Smooth muscle cell (in vitro differentiated cells): ENCODE data around the gene ATXN7L1. TPM values are rescaled to one million over a fixed set of nuclear protein-coding genes. Genes with fewer than 3 reads are reported as not detected.

Source experiments
- DNase-seq: peaks from one replicate; lab custom pipeline; 2025; ENCODE audit not compliant: unreplicated experiment; lab: John Stamatoyannopoulos, UW
- H2AFZ ChIP-seq: fragments of 200-600 bp; sonication (generic); 2 replicates; pipeline ENCODE4 v1.6.0; 2016; ENCODE audit warnings: antibody characterized with exemption, low read depth, mild to moderate bottlenecking
- H3F3A ChIP-seq: fragments of 200-600 bp; sonication (generic); 2 replicates; pipeline ENCODE4 v1.6.0; 2017; ENCODE audit warnings: antibody characterized with exemption, low read depth
- H3K27ac ChIP-seq: fragments of 200-600 bp; sonication (generic); 2 replicates; pipeline ENCODE4 v1.5.1; 2016; ENCODE audit warnings: low read depth, mild to moderate bottlenecking
- H3K27me3 ChIP-seq: fragments of 200-600 bp; sonication (generic); 2 replicates; pipeline ENCODE4 v1.6.1; 2016; ENCODE audit warnings: low read depth, mild to moderate bottlenecking
- H3K36me3 ChIP-seq: fragments of 200-600 bp; sonication (generic); 2 replicates; pipeline ENCODE4 v1.5.1; 2016; ENCODE audit warnings: low read depth
- H3K4me1 ChIP-seq: fragments of 200-600 bp; sonication (generic); 2 replicates; pipeline ENCODE4 v1.5.1; 2016; ENCODE audit warnings: low read depth
- H3K4me2 ChIP-seq: fragments of 200-600 bp; sonication (generic); 2 replicates; pipeline ENCODE4 v1.6.0; 2016; ENCODE audit warnings: mild to moderate bottlenecking
- H3K4me3 ChIP-seq: fragments of 200-600 bp; sonication (generic); 2 replicates; pipeline ENCODE4 v1.5.1; 2016; ENCODE audit warnings: mild to moderate bottlenecking
- H3K79me2 ChIP-seq: fragments of 200-600 bp; sonication (generic); 2 replicates; pipeline ENCODE4 v1.6.0; 2016; ENCODE audit warnings: low read depth, mild to moderate bottlenecking
- H3K9ac ChIP-seq: fragments of 200-600 bp; sonication (generic); 2 replicates; pipeline ENCODE4 v1.6.0; 2016; ENCODE audit warnings: low read depth
- H3K9me3 ChIP-seq: fragments of 200-600 bp; sonication (generic); replicated peaks from 2 replicates; pipeline ENCODE4 v1.5.1; 2016; ENCODE audit warnings: low read depth
- H4K20me1 ChIP-seq: fragments of 200-600 bp; sonication (generic); 2 replicates; pipeline ENCODE4 v1.6.0; 2016; ENCODE audit warnings: low read depth
- WGBS: methylation state at CpG from one replicate; pipeline ENCODE4 v1.1.7; 2016; ENCODE audit warnings: low lambda C conversion rate; 5-methylcytosine and 5-hydroxymethylcytosine counted together
- polyA plus RNA-seq: library from polyadenylated mRNA; unstranded; fragments of >200 nt; fragmentation: Nextera tagmentation; extraction: Ambion mirVana; gene quantifications from 2 replicates; pipeline ENCODE4 v1.2.1, GENCODE V29; 2016
- total RNA-seq: library from RNA; depleted of rRNA; stranded (reverse); fragments of >200 nt; gene quantifications from 2 replicates; pipeline ENCODE4 v1.2.3, GENCODE V29; 2014
- TF ChIP-seq, protein P1 (sequence below): fragments of 200-600 bp; sonication (generic); IDR thresholded peaks from 2 replicates; pipeline ENCODE4 v1.5.1; 2017; ENCODE audit warnings: borderline replicate concordance, mild to moderate bottlenecking, antibody characterized with exemption; ENCODE audit not compliant: insufficient read depth, poor library complexity, severe bottlenecking

Gene ATXN7L1
- total and polyA plus RNA-seq, 2 experiments from 2014 or later: 3.3 to 4.4 TPM

- Histone ChIP-seq H3K4me1 (peaks cover 2% of the 10 kb centered on the region), H4K20me1 (no peaks in the 10 kb centered on the region), H3K27ac (no peak overlapping the region), H3K4me2 (no peak overlapping the region), H3F3A (no peaks in the 10 kb centered on the region), H3K79me2 (no peaks in the 10 kb centered on the region), H3K9ac (no peak overlapping the region), H3K9me3 (no peaks in the 10 kb centered on the region), H3K36me3 (no peaks in the 10 kb centered on the region), H3K4me3 (no peak overlapping the region), H2AFZ (no peak overlapping the region), H3K27me3 (no peaks in the 10 kb centered on the region)
- no peak for DNase-seq
- WGBS: 93% methylated on average over 2 of the region's 2 CpGs
- TF ChIP-seq, protein P1, sequence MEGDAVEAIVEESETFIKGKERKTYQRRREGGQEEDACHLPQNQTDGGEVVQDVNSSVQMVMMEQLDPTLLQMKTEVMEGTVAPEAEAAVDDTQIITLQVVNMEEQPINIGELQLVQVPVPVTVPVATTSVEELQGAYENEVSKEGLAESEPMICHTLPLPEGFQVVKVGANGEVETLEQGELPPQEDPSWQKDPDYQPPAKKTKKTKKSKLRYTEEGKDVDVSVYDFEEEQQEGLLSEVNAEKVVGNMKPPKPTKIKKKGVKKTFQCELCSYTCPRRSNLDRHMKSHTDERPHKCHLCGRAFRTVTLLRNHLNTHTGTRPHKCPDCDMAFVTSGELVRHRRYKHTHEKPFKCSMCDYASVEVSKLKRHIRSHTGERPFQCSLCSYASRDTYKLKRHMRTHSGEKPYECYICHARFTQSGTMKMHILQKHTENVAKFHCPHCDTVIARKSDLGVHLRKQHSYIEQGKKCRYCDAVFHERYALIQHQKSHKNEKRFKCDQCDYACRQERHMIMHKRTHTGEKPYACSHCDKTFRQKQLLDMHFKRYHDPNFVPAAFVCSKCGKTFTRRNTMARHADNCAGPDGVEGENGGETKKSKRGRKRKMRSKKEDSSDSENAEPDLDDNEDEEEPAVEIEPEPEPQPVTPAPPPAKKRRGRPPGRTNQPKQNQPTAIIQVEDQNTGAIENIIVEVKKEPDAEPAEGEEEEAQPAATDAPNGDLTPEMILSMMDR: no peak
Measured at GRCh38 chr7:105892387-105892786, 16.0 kb upstream of the ATXN7L1 start.

GRCh38 chr7:105890290-105890997, 14.0 kb upstream of the ATXN7L1 start:
- Histone ChIP-seq H3F3A (no peaks in the 10 kb centered on the region), H3K9me3 (no peaks in the 10 kb centered on the region), H3K27ac (no peak overlapping the region), H3K9ac (no peak overlapping the region), H2AFZ (no peak overlapping the region), H3K4me3 (no peak overlapping the region), H3K27me3 (no peaks in the 10 kb centered on the region), H3K4me1 (peaks cover 4% of the 10 kb centered on the region), H3K36me3 (no peaks in the 10 kb centered on the region), H3K4me2 (peak overlapping the region; percentile 24), H4K20me1 (no peaks in the 10 kb centered on the region), H3K79me2 (no peaks in the 10 kb centered on the region)
- WGBS: 34% methylated on average over 4 of the region's 4 CpGs
- DNase-seq: no peak
- TF ChIP-seq, protein P1: no peak

GRCh38 chr7:105887569-105888189, 11.3 kb upstream of the ATXN7L1 start:
- Histone ChIP-seq H3K36me3 (no peaks in the 10 kb centered on the region), H3K27ac (no peak overlapping the region), H3K79me2 (no peaks in the 10 kb centered on the region), H2AFZ (no peak overlapping the region), H3K27me3 (no peaks in the 10 kb centered on the region), H3F3A (no peaks in the 10 kb centered on the region), H4K20me1 (no peaks in the 10 kb centered on the region), H3K4me1 (peaks cover 4% of the 10 kb centered on the region), H3K9ac (no peak overlapping the region), H3K4me3 (no peak overlapping the region), H3K4me2 (no peak overlapping the region), H3K9me3 (no peaks in the 10 kb centered on the region)
- DNase-seq: no peak
- WGBS: 76% methylated on average over 6 of the region's 6 CpGs
- TF ChIP-seq, protein P1: no peak
